Activated CD4-positive, alpha-beta T cell treated with anti-CD3 and anti-CD28 coated beads, Interleukin-2, amount 50 U/mL, for 24 hours (primary cell): ENCODE results near the gene GMEB2.
"Not testable (repeated sequence)": the region's sequence is repeated elsewhere in the genome, so short reads cannot be mapped to it uniquely, and the experiment has no call there.

Experiments
- DNase-seq, 2 donors: peaks; one replicate each; pipeline ENCODE4 v3.0.0-alpha.2; 2020; ENCODE audit warnings: low read depth in 1 of 2, low spot score in 1 of 2

GMEB2 gene

GRCh38 chr20:63617092-63617875 is 9.6 kb downstream of the GMEB2 start:
- DNase-seq, result no peak

GRCh38 chr20:63613863-63614594 is 12.9 kb downstream of the GMEB2 start:
- DNase-seq, result not testable (repeated sequence)

GRCh38 chr20:63612276-63612931 is 14.5 kb downstream of the GMEB2 start:
- DNase-seq, result no peak

- no peak for DNase-seq
Observed at GRCh38 chr20:63611646-63612045, 15.3 kb downstream of the GMEB2 start.

- no peak for DNase-seq
Observed at GRCh38 chr20:63610581-63611435, 16.1 kb downstream of the GMEB2 start.

- DNase-seq, result no peak
Observed at GRCh38 chr20:63606686-63607085, 20.2 kb downstream of the GMEB2 start.

GRCh38 chr20:63602321-63602720 is 24.6 kb downstream of the GMEB2 start:
- DNase-seq, result no peak

GRCh38 chr20:63601679-63602078 is 25.2 kb downstream of the GMEB2 start:
- not testable (repeated sequence) for DNase-seq

- no peak for DNase-seq
Observed at GRCh38 chr20:63599396-63600050, 27.4 kb downstream of the GMEB2 start.

GRCh38 chr20:63598479-63599395 is 28.2 kb downstream of the GMEB2 start:
- no peak for DNase-seq

GRCh38 chr20:63597651-63598478 is 29.0 kb downstream of the GMEB2 start:
- no peak for DNase-seq

GRCh38 chr20:63596423-63596822 is 30.5 kb downstream of the GMEB2 start:
- no peak for DNase-seq

- no peak for DNase-seq
Observed at GRCh38 chr20:63595416-63596127, 31.3 kb downstream of the GMEB2 start.

GRCh38 chr20:63594043-63594561 is 32.8 kb downstream of the GMEB2 start:
- DNase-seq, result no peak

GRCh38 chr20:63592661-63593060 is 34.2 kb downstream of the GMEB2 start:
- no peak for DNase-seq

- no peak for DNase-seq
Observed at GRCh38 chr20:63591786-63592355, 35.0 kb downstream of the GMEB2 start.

- no peak for DNase-seq
Observed at GRCh38 chr20:63591147-63591533, 35.8 kb downstream of the GMEB2 start.
